SK-MEL-5 (cell line): ENCODE results near the gene FHL3. TPM values are rescaled to one million over a fixed set of nuclear protein-coding genes. Genes with fewer than 3 reads are reported as not detected.
"Not testable (repeated sequence)": the region's sequence is repeated elsewhere in the genome, so short reads cannot be mapped to it uniquely, and the experiment has no call there.

Source experiments
- DNase-seq: peaks from one replicate; pipeline ENCODE4 v3.0.0-alpha.2; 2016; ENCODE audit warnings: low read depth, low spot score
- in situ Hi-C: cut with HindIII; loops from 2 replicates; pipeline ENCODE4 v1.10.0; 2016; ENCODE audit warnings: low sequenced_read_pairs, high pct_unique_total_duplicates, low pct_unique_long_range_greater_than_20kb
- total RNA-seq: library from RNA; depleted of rRNA; stranded (reverse); fragments of >200 nt; shearing (Covaris generic); gene quantifications from 2 replicates; pipeline ENCODE4 v1.2.3, GENCODE V29; 2014

Gene FHL3
- total RNA-seq, 1 experiment from 2014 or later = 7.1 TPM

DNA sequence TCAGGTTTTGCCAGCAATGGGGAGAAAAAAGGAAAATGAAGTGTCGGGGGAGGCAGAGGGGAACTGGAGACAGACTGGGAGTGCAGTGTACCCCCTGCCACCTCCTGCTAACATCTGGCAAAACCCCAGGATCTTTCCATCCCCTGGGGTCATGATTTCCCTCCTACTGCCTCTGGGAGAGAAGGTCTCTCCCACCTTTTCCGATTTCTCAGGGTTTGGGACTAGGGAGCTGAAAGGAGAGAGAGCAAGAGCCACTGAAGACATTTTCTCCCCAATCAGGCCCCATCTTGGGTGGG lies 5.1 kb downstream of the FHL3 start:
- in situ Hi-C loops = no loop called here
- DNase-seq = no peak

DNA sequence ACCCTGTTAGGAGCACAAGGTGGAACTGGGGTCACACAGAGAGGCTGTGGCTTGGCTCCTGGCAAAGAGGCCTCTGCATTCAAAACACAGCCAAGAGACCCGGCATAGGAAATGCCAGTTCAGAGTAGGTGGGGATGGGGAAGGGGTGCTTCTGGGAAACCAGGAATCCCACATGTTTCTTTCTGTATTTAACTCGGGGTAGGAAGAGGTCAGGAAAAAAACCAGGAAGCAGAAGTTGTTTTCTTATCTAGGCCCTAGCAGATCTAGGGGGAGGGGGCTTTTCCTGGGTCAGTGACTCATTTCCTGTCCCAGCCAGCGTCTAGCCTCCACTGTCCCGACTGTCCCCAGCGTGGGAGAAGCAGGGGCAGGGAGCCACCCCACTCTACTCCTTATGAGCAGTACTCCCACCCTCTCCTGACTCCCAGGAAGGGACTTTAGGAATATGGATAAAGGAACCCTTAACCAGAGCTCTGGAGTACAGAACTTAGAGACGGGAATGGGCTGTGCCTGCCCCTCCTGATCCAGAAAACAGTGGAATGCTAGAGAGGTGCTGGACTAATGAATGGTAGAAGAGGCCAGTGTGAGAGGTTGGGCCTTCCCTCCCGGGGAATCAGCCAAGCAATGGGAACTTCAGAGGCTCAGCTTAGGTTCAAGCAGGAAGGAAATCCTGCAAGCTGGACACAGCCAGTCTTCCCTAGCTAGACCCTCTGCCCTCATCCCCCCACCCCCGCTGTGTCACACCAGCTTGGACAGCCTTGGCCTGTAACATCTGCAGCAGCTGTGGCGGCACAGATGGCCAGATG lies 5.7 kb downstream of the FHL3 start:
- DNase-seq = no peak
- in situ Hi-C loops = no loop called here

DNA sequence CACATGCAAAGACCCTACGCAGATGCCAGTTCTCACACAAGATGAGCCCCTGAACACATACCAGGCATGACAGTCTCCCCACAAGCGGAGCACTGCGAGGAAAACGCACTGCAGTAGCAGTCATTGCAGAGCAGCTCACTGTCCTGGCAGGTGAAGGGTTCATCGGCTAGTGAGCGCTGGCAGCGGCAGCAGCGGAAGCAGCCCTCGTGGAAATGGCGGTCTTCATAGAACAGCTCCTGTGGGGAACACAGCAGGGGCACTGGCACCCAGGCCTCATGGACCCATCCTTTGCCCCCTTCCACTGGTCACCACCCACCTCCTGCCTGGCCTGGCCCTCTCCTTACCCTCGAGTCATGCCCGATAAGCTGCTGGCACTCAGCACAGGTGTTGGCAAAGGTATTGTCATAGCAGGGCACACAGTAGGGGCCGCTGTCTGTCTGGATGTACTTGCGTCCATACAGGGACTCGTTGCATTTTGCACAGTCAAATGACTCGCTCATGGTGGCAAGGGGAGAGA lies 6.3 kb downstream of the FHL3 start:
- in situ Hi-C loops = no loop called here
- no peak for DNase-seq

DNA sequence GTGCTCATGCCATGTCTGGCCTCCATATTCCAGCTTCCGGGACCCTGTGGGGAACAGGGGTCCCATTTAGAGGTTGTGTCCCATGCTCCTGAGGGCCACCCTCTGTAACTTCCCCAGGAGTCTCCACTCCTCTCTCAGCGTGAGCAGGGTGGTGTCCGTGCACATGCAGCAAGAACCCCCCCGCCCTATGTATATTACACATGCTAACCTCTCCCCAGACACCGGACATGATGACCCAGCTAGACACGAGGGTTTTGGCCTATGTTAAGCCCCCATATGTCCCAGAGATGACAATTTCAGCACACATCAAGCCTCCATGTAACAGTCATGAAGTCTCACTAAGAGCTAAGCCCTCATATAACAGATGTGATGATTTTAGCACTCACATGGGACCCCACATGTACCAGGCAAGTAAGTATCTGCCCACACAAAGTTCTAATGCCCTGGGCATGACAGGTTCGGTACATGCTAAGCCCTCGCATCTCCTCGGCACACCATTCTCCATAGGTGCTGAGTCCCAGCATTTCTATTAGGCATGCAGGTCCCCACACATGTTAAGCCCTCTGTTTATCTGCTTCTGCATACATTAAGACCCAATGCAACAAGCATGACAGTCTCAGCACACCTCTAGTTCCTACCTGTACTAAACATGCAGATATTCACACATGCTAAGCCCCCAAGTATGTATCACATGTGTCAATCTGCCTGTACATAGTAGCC lies 7.1 kb downstream of the FHL3 start:
- no peak for DNase-seq
- in situ Hi-C loops = no loop called here

DNA sequence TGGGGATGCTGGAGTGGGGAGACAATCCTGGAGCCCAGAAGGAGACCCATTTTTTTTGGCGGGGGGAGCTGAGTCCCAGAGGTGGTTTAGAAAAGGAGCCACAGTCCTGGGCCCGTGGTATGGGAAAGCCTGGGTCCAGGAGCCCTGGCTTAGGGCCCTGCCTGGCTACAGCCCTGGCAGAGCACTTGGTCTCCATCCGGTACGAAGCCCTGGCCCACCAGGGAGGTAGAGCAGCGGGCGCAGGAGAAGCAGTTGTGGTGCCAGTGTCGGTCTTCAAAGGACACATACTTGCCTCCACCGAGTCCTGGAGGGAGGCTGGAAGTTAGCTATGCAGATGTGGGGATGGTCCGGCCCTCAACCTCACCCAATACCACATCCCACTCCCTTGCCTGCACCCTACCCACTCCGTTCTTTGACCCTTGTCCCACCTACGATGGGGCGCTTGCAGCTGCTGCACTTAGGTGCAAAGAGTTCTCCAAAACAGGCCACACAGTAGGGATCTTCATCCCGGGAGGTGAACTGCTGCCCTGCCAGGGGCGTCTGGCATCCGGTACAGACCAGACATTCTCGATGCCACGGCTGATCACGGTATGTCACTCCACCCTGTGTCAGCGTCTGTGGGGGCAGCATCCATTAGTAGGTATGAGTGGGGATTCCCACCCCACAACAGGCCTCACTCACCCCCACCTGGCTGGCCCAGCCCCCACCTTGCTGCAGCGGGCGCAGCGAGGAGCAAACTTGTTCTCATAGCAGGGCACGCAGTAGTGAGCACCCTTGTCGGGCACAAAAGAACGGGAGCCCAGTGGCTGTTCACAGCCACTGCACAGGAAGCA lies 7.8 kb downstream of the FHL3 start:
- in situ Hi-C loops = no loop called here

DNA sequence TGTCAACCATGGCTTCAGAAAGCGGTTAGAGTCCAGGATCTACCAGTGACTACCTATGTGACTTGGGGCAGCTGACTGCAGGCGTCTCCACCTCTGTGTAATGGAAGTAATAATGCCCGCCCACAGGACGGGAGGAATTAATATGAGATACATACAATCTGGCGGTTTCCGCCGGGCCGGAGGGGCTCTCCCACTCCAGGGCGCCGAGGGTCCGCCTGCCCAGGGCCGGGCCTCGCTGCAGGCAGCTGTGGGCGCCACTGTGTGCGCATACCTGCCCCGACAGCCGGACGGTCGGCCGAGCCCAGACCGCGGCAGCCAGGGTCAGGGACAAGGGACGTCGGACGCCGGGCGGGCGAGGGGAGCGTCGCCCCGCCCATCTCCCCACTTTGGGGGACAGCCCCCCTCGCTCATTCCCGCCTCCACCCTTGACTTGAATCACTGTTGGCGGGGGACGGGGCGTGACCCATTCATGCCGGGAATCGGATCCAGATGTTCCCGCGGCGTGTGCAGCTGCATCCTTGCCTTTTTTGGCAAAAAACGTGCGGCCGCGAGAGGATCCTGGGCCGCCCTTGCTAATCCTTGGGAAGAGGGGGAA lies 9.5 kb downstream of the FHL3 start:
- in situ Hi-C loops = no loop called here
- DNase-seq = no peak

More for the DNA sequence above, 7.8 kb downstream of the FHL3 start:
- DNase-seq = no peak

DNA sequence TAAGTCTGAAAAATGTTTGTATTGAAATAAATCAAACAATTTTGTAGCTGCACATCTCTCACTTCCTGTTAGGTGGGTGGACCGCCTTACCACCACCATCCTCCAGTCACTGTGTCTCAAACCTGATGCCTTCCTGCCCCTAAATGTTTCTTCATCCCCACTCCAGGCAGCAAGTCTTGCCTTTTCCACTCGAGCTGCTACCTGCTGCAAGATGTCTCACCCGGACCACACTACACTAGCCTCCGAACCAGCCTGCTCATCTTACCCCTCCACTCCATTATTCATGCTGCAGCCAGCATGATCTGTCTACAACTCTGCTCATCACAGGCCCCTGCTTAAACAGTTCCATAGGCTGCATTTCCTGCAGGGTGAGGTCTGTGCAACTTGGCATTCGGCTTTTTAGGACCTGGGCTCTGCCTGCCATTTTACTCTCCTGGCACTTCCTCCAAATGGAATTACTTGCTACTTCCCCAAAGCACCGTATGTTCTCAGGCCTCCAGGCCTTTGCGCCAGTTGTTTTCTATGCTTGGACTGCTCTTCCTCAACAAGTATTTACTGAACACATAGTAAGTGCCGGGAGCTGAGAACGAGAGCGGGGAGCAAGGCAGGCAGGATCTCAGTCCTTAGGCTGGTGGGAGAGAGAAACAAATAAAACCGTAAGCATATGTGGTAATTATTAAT lies 10.3 kb downstream of the FHL3 start:
- in situ Hi-C loops = no loop called here
- DNase-seq = no peak

DNA sequence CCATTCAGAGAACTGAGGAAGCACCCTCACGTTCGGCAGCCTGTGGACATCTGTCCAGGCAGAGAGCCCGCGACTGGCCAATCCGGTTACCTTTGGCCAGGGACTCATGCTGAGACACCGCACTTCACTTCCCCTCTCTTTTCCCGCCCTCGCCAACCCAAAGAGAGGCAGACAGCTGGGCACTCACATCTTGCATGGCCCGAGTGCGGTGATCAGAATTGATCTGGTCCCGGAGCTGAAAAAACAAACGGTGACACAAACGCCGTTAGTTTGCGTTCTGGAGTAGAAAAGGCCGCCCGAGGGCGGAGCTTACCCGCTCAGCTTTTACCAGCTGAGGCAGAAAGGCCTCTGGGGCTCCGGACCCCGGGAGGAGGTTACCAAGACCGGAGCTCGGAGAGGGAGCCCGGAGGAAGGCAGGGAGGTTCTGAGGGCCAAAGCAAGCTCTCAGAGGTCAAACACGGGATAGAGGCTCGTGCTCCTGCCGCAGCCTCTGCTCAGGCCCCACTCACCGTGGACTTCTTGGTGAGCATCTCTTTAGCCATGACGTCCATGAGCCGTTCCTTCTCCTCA lies 15.9 kb downstream of the FHL3 start:
- DNase-seq = peak; percentile 23
- in situ Hi-C loops = no loop called here

DNA sequence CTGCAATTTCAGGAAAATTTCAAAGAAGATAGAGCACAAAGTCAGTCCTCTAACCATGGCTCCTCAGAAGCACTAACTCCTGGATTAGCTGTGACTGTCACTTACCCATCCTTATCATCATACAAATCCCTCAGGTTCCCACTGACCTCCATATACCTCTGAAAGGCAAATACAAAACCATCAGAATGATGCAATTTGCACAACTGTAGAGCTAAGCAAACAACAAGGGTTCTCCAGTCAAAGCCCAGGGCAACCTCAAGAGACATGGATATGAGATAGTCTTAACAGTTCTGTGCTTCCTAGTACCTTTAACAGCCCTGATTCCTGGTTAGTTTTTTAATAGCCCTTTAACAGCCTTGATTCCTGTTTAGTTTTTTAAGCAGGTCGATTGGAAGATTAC lies 17.6 kb downstream of the FHL3 start:
- in situ Hi-C loops = no loop called here
- no peak for DNase-seq

DNA sequence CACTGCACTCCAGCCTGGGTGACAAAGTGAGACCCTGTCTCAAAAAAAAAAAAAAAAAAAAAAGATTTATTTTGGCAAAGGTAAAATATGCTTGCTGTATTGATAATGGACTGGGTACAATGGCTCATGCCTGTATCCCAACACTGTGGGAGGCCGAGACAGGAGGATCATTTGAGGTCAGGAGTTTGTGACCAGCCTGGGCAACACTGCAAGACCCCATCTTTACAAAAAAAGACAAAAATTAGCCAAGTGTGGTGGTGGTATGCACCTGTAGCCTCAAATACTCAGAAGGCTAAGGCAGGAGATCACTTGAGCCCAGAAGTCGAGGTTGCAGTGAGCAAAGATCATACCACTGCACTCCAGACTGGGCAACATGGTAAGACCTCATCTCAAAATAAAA lies 21.8 kb downstream of the FHL3 start:
- in situ Hi-C loops = no loop called here
- no peak for DNase-seq

DNA sequence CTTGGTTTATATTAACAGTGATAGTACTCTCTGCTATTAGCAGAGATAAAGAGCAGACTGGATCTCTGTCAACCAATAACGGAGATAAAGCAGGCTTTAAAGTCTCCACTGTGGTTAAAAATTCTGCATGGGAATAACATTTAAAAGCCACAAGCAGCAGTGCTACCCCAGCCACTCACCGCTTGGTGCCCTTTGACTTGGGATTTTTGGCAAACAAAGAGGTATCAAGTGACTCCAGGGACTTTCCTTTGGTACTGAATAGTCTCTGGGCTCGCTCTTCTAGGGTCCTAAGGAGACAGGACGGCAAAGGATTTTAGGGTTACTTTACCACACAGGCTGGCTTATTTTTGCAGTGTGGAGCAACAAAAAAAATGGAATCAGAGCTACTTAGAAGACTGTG lies 26.8 kb downstream of the FHL3 start:
- no peak for DNase-seq
- in situ Hi-C loops = no loop called here

DNA sequence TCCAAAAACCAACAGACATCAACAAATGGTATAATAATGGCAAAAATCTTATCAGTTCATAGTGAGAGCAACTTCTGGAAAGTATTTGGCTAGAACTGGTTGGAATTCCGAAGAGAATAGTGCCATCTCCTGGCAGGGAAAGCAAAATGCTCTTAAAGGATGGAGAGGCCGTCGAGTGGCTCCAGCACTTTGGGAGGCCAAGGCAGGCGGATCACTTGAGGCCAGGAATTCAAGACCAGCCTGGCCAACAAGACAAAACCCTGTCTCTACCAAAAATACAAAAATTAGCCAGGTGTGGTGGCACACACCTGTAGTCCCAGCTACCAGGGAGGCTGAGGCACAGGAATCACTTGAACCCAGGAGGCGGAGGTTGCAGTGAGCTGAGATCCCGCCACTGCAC lies 30.2 kb downstream of the FHL3 start:
- peak; percentile 64 for DNase-seq
- in situ Hi-C loops = not testable (repeated sequence)

DNA sequence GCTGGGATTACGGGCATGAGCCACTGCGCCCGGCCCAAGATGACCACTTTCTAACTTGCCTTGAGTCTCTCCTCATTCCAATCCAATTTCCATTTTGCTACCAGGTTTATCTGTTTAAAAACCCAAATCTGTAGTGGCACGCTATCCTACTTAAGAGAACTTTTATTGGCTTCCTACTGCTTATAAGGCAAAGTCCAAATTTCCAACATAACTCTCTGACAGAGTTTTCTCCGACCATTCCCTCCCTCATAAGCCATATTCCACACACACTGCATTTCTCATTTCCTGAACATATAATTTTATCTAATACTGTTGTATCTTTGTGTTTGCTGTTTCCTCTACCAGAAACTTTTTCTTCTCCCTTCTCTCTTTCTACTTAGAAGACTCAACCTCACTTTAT lies 30.7 kb downstream of the FHL3 start:
- in situ Hi-C loops = no loop called here
- no peak for DNase-seq

DNA sequence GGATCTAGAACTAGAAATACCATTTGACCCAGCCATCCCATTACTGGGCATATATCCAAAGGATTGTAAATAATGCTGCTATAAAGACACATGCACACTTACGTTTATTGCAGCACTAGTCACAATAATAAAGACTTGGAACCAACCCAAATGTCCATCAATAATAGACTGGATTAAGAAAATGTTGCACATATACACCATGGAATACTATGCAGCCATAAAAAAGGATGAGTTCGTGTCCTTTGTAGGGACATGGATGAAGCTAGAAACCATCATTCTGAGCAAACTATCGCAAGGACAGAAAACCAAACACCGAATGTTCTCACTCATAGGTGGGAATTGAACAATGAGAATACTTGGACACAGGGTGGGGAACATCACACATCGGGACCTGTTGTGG lies 31.6 kb downstream of the FHL3 start:
- in situ Hi-C loops, DNase-seq: not testable (repeated sequence)

DNA sequence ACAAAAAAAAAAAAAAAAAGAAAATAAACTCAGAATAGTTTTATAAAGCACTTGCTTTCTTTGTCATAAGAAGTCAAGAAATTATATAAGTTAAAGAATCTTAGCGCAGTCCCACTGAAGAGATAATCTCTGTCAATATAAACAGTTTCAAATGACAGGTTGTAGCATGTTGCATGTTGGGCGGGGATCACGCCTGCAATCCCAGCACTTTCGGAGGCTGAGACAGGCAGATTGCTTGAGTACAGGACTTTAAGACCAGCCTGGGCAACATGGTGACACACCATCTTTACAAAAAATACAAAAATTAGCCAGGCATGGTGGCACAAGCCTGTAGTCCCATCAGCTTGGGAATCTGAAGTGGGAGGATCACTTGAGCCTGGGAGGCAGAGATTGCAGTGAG lies 40.0 kb downstream of the FHL3 start:
- no peak for DNase-seq
- in situ Hi-C loops = no loop called here

DNA sequence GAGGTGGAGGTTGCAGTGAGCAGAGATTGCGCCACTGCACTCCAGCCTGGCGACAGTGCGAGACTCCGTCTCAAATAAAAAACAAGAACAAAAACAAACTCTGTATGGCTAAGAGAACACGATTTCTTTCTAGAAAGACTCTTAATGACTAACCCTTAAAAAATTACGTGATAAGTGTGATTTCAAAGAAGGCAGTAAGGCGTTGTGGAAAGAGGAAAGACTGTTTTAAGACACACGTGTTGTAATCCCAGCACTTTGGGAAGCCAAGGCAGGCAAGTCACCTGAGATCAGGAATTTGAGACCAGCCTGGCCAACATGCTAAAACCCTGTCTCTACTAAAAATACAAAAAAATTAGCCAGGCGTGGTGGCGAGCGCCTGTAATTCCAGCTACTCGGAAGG lies 41.2 kb downstream of the FHL3 start:
- in situ Hi-C loops, DNase-seq: not testable (repeated sequence)

DNA sequence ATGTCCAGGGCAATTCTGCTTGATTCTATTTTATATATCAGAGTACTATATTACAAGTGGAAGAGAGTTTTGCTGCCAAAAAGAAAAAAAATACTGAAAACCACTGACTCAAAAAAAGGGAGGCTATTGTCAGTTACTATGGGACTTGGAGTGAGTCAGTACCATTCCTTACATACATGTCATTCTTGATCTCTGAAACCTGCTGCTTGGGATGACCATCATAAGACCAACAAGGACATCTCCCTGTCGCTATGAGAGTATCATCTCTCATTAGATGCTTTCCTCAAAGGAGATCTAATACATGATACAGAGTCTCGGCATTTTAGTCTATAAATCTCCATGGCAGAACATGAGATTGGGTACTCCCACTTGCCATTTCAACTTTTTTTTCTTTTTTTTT lies 46.6 kb downstream of the FHL3 start:
- in situ Hi-C loops = no loop called here

More for the DNA sequence above, 46.6 kb downstream of the FHL3 start:
- no peak for DNase-seq
